ENCODE measurements around the gene AADACL2. TPM values are rescaled to one million over a fixed set of nuclear protein-coding genes. Genes with fewer than 3 reads are reported as not detected.

Gene AADACL2
- total and polyA plus RNA-seq, 2 donors (not counting 1 experiment from before 2014, with no cell fraction given), result not detected

- TF ChIP-seq EZH2 (IDR thresholded peaks at IDR 0.05; ENCODE audit: borderline replicate concordance, insufficient read depth, low read depth, low read length, poor library complexity, severe bottlenecking) (no peak), CTCF (IDR thresholded peaks at IDR 0.05) (no peak)
- intact Hi-C loops (cut with micrococcal nuclease), result no loop called here
- Histone ChIP-seq H3K9me3 (ENCODE audit: control extremely low read depth in 1 of 3, control insufficient read depth in 2 of 3, insufficient read depth in 1 of 3, low read length in 2 of 3) (no peaks in the 10 kb centered on the region), H3K4me2 (replicated peaks; ENCODE audit: low read depth, low read length, poor library complexity, severe bottlenecking) (no peak overlapping the region), H3K27ac (ENCODE audit: low read length in 2 of 2) (no peak overlapping the region), H3K4me3 (ENCODE audit: control extremely low read depth in 1 of 5, extremely low read depth in 1 of 5, insufficient read depth in 1 of 5, low read depth in 2 of 5, low read length in 4 of 5) (no peak overlapping the region), H3K4me1 (ENCODE audit: control insufficient read depth in 2 of 2, insufficient read depth in 2 of 2, low read length in 2 of 2) (no peaks in the 10 kb centered on the region), H2AFZ (ENCODE audit: insufficient read depth, low read depth, low read length, poor library complexity, severe bottlenecking) (no peak overlapping the region), H3K9ac (ENCODE audit: low read length) (no peak overlapping the region), H4K20me1 (ENCODE audit: control insufficient read depth, insufficient read depth, low read length, poor library complexity, severe bottlenecking) (no peaks in the 10 kb centered on the region), H3K27me3 (replicated peaks in 1 of 4; ENCODE audit: control extremely low read depth in 1 of 4, control insufficient read depth in 3 of 4, insufficient read depth in 4 of 4, low read length in 3 of 4) (no peaks in the 10 kb centered on the region), H3K79me2 (ENCODE audit: control insufficient read depth, insufficient read depth, low read length) (no peaks in the 10 kb centered on the region), H3K36me3 (replicated peaks in 1 of 2; ENCODE audit: control extremely low read depth in 1 of 2, control insufficient read depth in 1 of 2, extremely low read depth in 1 of 2, insufficient read depth in 2 of 2, low read length in 1 of 2) (no peaks in the 10 kb centered on the region)
- H3K4me3 Mint-ChIP-seq, result no peak overlapping the region
- ATAC-seq (ENCODE audit: low read depth) (no peak), DNase-seq (no peak)
- H3K9me3 Mint-ChIP-seq (ENCODE audit: insufficient read depth), result no peaks in the 10 kb centered on the region
- POLR2A ChIA-PET, result no interaction called here
- CTCF ChIA-PET, result no interaction called here
- 91% methylated on average over 4 of the region's 4 CpGs for WGBS (ENCODE audit: insufficient coverage)
- H3K27ac Mint-ChIP-seq, result no peak overlapping the region
- H3K4me1 Mint-ChIP-seq, result no peaks in the 10 kb centered on the region
- no peaks in the 10 kb centered on the region for H3K27me3 Mint-ChIP-seq
Measured at GRCh38 chr3:151770956-151771355, 37.2 kb downstream of the AADACL2 start.

GRCh38 chr3:151772825-151773480 is 39.2 kb downstream of the AADACL2 start:
- POLR2A ChIA-PET, result no interaction called here
- DNase-seq (no peak), ATAC-seq (ENCODE audit: low read depth) (no peak)
- no peak overlapping the region for H3K9ac ChIP-seq (ENCODE audit: low read length)
- H3K27me3 ChIP-seq (replicated peaks in 1 of 4; ENCODE audit: control extremely low read depth in 1 of 4, control insufficient read depth in 3 of 4, insufficient read depth in 4 of 4, low read length in 3 of 4), result no peaks in the 10 kb centered on the region
- WGBS (ENCODE audit: insufficient coverage), result 100% methylated on average over 2 of the region's 4 CpGs
- no peak overlapping the region for H3K4me2 ChIP-seq (replicated peaks; ENCODE audit: low read depth, low read length, poor library complexity, severe bottlenecking)
- Mint-ChIP-seq H3K9me3 (ENCODE audit: insufficient read depth) (no peaks in the 10 kb centered on the region), H3K4me3 (no peak overlapping the region), H3K4me1 (no peaks in the 10 kb centered on the region), H3K27ac (no peak overlapping the region), H3K27me3 (no peaks in the 10 kb centered on the region)
- H3K4me3 ChIP-seq (ENCODE audit: control extremely low read depth in 1 of 5, extremely low read depth in 1 of 5, insufficient read depth in 1 of 5, low read depth in 2 of 5, low read length in 4 of 5), result no peak overlapping the region
- H3K4me1 ChIP-seq (ENCODE audit: control insufficient read depth in 2 of 2, insufficient read depth in 2 of 2, low read length in 2 of 2), result no peaks in the 10 kb centered on the region
- H4K20me1 ChIP-seq (ENCODE audit: control insufficient read depth, insufficient read depth, low read length, poor library complexity, severe bottlenecking), result no peaks in the 10 kb centered on the region
- no peaks in the 10 kb centered on the region for H3K36me3 ChIP-seq (replicated peaks in 1 of 2; ENCODE audit: control extremely low read depth in 1 of 2, control insufficient read depth in 1 of 2, extremely low read depth in 1 of 2, insufficient read depth in 2 of 2, low read length in 1 of 2)
- TF ChIP-seq EZH2 (IDR thresholded peaks at IDR 0.05; ENCODE audit: borderline replicate concordance, insufficient read depth, low read depth, low read length, poor library complexity, severe bottlenecking), result no peak
- TF ChIP-seq CTCF (IDR thresholded peaks at IDR 0.05), result no peak
- CTCF ChIA-PET, result interaction anchor here (1.5 kb wide), 1 partner anchor 146 kb away, joined by 3 read pairs; no protein-coding TSS in a partner anchor
- no peaks in the 10 kb centered on the region for H3K9me3 ChIP-seq (ENCODE audit: control extremely low read depth in 1 of 3, control insufficient read depth in 2 of 3, insufficient read depth in 1 of 3, low read length in 2 of 3)
- no peak overlapping the region for H2AFZ ChIP-seq (ENCODE audit: insufficient read depth, low read depth, low read length, poor library complexity, severe bottlenecking)
- intact Hi-C loops (cut with micrococcal nuclease), result no loop called here
- H3K79me2 ChIP-seq (ENCODE audit: control insufficient read depth, insufficient read depth, low read length), result no peaks in the 10 kb centered on the region
- H3K27ac ChIP-seq (ENCODE audit: low read length in 2 of 2), result no peak overlapping the region

Data from B cell (primary cell).